ENCODE data around the gene MEOX2. TPM values are rescaled to one million over a fixed set of nuclear protein-coding genes. Genes with fewer than 3 reads are reported as not detected.
A peak's percentile ranks its signal among the peaks of the same experiment; 100 is the strongest.

Gene MEOX2
- polyA plus RNA-seq, 2 of the 4 experiments (the other 2 are of a cell fraction): not detected

GRCh38 chr7:15682111-15682510 is 4.4 kb downstream of the MEOX2 start:
- Histone ChIP-seq H3K4me3 (no peak overlapping the region), H3K4me2 (no peak overlapping the region), H3K4me1 (no peaks in the 10 kb centered on the region), H3K27ac (no peak overlapping the region), H3K9me3 (no peaks in the 10 kb centered on the region)
- CTCF ChIA-PET: no interaction called here
- POLR2A ChIA-PET: no interaction called here
- no peak for DNase-seq (ENCODE audit: low read depth in 1 of 2, low spot score in 1 of 2)
- no peak for ATAC-seq
- FAIRE-seq: peak; percentile 23
- no peak for TF ChIP-seq SMC3 (IDR thresholded peaks at IDR 0.05)
- no peak for TF ChIP-seq ZC3H11A (IDR thresholded peaks at IDR 0.05)
- no peak for TF ChIP-seq CEBPB (IDR thresholded peaks at IDR 0.05)
- no peak for TF ChIP-seq EHF (CRISPR knock-in tag; IDR thresholded peaks at IDR 0.05)
- no peak for TF ChIP-seq POLR2A (IDR thresholded peaks at IDR 0.05; ENCODE audit: low read length)
- no peak for TF ChIP-seq MAZ (IDR thresholded peaks at IDR 0.05; ENCODE audit: borderline replicate concordance, low read depth, low read length)
- TF ChIP-seq HOXB13 (CRISPR knock-in tag; IDR thresholded peaks at IDR 0.05; ENCODE audit: low read depth): no peak
- no peak for TF ChIP-seq FOXS1 (CRISPR knock-in tag; IDR thresholded peaks at IDR 0.05)
- no peak for TF ChIP-seq KDM5A (IDR thresholded peaks at IDR 0.05)

- no peak for DNase-seq (ENCODE audit: low read depth in 1 of 2, low spot score in 1 of 2)
- ChIA-PET POLR2A (no interaction called here), CTCF (no interaction called here)
- H3K4me1 ChIP-seq: no peaks in the 10 kb centered on the region
- FAIRE-seq: no peak
- H3K9me3 ChIP-seq: no peaks in the 10 kb centered on the region
- H3K4me2 ChIP-seq: no peak overlapping the region
- WGBS (ENCODE audit: missing lambda C conversion rate): 52% methylated on average over 2 of the region's 2 CpGs
- H3K27ac ChIP-seq: no peak overlapping the region
- no peak for ATAC-seq
- H3K4me3 ChIP-seq: no peak overlapping the region
- TF ChIP-seq RNF2 (IDR thresholded peaks at IDR 0.05; ENCODE audit: borderline replicate concordance, low read depth): no peak
- TF ChIP-seq ZC3H11A (IDR thresholded peaks at IDR 0.05): no peak
- no peak for TF ChIP-seq ZNF302 (CRISPR knock-in tag; IDR thresholded peaks at IDR 0.05)
- no peak for TF ChIP-seq TP53 (CRISPR knock-in tag; IDR thresholded peaks at IDR 0.05)
- TF ChIP-seq ATOH8 (CRISPR knock-in tag; IDR thresholded peaks at IDR 0.05; ENCODE audit: low read depth): no peak
- no peak for TF ChIP-seq BHLHE40 (IDR thresholded peaks at IDR 0.05; ENCODE audit: low read depth, low read length)
- no peak for TF ChIP-seq USF2 (IDR thresholded peaks at IDR 0.05)
- no peak for TF ChIP-seq CHD2 (IDR thresholded peaks at IDR 0.05; ENCODE audit: low read length, partially characterized antibody)
- no peak for TF ChIP-seq GATA3 (IDR thresholded peaks at IDR 0.05; ENCODE audit: borderline replicate concordance)
- no peak for TF ChIP-seq BCL3 (IDR thresholded peaks at IDR 0.05)
Measured at GRCh38 chr7:15681631-15682030, 4.9 kb downstream of the MEOX2 start.

- POLR2A ChIA-PET: no interaction called here
Measured at GRCh38 chr7:15681186-15681585, 5.3 kb downstream of the MEOX2 start.

More at GRCh38 chr7:15681186-15681585, 5.3 kb downstream of the MEOX2 start:
- DNase-seq (ENCODE audit: low read depth in 1 of 2, low spot score in 1 of 2) (no peak), FAIRE-seq (no peak), ATAC-seq (no peak)
- no peaks in the 10 kb centered on the region for H3K4me1 ChIP-seq
- WGBS (ENCODE audit: missing lambda C conversion rate): 23% methylated on average over 1 of the region's 1 CpG
- no peak overlapping the region for H3K27ac ChIP-seq
- CTCF ChIA-PET: no interaction called here
- H3K9me3 ChIP-seq: no peaks in the 10 kb centered on the region
- H3K4me2 ChIP-seq: no peak overlapping the region
- H3K4me3 ChIP-seq: no peak overlapping the region
- TF ChIP-seq NR3C1 (IDR thresholded peaks at IDR 0.05): no peak
- TF ChIP-seq TP53 (CRISPR knock-in tag; IDR thresholded peaks at IDR 0.05): no peak
- no peak for TF ChIP-seq REST (IDR thresholded peaks at IDR 0.05)
- no peak for TF ChIP-seq POLR2A (IDR thresholded peaks at IDR 0.05; ENCODE audit: low read length)
- no peak for TF ChIP-seq HMGXB4 (CRISPR knock-in tag; IDR thresholded peaks at IDR 0.05; ENCODE audit: borderline replicate concordance)
- no peak for TF ChIP-seq MAZ (IDR thresholded peaks at IDR 0.05; ENCODE audit: borderline replicate concordance, low read depth, low read length)
- TF ChIP-seq ELK1 (IDR thresholded peaks at IDR 0.05; ENCODE audit: low read depth, low read length): no peak
- no peak for TF ChIP-seq JUNB (IDR thresholded peaks at IDR 0.05)
- no peak for TF ChIP-seq NFE2L2 (conservative IDR thresholded peaks at IDR 0.05; ENCODE audit: low read length)
- TF ChIP-seq BCL3 (IDR thresholded peaks at IDR 0.05): no peak

Data from A549 (cell line).